GM18951 (cell line): ENCODE results near the gene DLEC1.

Source experiments
- POLR2A ChIP-seq: IDR thresholded peaks from 4 replicates; pipeline ENCODE4 v1.6.1; 2011; ENCODE audit warnings: mild to moderate bottlenecking; ENCODE audit not compliant: insufficient read length, insufficient read depth; ENCODE audit errors: extremely low read depth
- in situ Hi-C: fragments of 300-500 bp; cut with MboI; formaldehyde crosslinking; loops from one replicate; pipeline ENCODE4 v1.12.0; 2022; ENCODE audit warnings: low sequenced_read_pairs, mixed read lengths, inconsistent platforms; ENCODE audit not compliant: unreplicated experiment

The DLEC1 gene

GRCh38 chr3:37996785-37997301, 42.2 kb upstream of the DLEC1 start:
- no peak for TF ChIP-seq POLR2A
- in situ Hi-C loops, result no loop called here

DNA sequence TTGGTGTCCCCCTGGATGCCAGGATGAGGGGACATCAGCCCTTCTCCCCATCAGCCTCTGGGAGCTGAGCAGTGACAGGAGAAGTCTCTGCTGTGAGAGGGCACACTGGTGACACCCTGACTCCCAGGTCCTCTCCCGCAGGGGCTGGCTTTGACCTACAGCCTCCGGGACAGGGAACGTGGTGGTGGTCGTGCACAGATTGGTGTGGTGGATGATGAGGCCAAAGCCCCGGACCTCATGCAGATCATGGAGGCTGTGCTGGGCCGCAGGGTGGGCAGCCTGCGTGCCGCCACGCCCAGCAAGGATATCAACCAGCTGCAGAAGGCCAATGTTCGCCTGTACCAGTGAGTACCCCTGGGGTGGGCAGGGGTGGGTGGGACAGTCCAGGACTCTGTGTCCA, 41.7 kb upstream of the DLEC1 start:
- no peak for TF ChIP-seq POLR2A
- in situ Hi-C loops, result no loop called here

DNA sequence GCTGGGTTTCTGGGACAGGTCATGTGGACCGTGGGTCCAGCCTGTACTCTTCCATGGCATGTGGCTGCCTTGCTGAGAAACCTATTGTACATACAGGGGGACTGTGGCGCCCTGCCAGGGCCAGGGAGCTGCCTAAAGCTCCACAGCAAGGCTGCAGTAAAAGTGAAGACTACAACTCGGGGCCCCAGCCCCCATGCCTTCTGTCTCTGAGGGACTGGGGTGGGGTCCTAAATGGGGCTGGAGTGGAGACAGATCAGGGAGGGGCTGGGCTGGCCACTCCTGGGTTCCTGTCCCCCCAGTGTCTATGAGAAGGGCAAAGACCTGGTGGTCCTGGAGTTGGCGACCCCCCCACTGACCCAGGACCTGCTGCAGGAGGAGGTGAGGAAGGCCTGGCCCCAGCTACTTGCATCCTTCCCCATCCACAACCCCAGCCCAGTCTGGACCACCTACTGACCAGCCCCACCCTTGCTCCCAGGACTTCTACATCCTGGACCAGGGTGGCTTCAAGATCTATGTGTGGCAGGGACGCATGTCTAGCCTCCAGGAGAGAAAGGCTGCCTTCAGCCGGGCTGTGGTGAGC, 41.1 kb upstream of the DLEC1 start:
- TF ChIP-seq POLR2A, result no peak
- in situ Hi-C loops, result no loop called here

DNA sequence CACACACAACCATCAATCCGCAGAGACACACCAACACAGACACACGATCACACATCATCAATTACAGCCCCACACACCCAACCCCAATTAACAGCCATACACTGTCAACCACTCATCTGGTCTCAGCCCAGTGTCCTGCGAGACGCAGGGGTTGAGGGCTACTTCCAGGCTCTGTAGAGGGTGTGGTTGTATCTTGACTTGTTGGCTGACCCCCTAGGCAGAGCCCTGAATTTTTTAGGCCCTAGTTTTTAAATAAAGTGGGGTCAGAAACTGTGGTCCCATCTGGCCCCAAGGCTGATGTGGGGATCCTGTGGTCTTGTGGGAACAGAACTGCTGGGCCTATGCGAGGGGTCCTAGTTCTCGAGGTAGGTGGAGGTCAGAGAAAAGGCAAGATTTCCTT, 39.2 kb upstream of the DLEC1 start:
- TF ChIP-seq POLR2A, result no peak
- in situ Hi-C loops, result no loop called here

- no peak for TF ChIP-seq POLR2A
- in situ Hi-C loops, result no loop called here
Observed at GRCh38 chr3:38000242-38000916, 38.6 kb upstream of the DLEC1 start.

DNA sequence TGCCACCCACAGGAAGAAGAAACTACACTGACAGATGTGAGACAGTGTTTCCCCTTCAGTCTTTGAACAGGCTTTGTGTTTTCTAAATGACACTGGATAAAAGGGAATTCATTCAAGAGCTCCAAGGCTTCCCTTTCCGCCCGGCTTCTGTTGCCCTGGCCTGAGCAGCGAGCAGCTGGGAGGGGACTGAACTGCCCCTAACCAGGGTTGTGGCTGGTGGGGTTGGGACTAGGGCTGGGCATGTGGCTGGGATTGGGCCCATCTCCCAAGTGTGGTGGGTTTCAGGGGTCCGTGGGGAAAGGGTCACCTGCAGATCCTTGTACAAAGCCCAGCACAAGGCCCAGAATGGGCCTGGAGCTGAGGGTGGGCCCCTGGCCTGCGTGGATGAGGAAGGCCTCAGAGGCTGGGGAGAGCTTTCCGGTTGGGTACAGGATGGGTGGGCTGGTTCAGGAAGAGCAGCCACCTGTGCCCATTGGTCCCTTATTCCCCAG, 38.0 kb upstream of the DLEC1 start:
- in situ Hi-C loops, result no loop called here
- no peak for TF ChIP-seq POLR2A

DNA sequence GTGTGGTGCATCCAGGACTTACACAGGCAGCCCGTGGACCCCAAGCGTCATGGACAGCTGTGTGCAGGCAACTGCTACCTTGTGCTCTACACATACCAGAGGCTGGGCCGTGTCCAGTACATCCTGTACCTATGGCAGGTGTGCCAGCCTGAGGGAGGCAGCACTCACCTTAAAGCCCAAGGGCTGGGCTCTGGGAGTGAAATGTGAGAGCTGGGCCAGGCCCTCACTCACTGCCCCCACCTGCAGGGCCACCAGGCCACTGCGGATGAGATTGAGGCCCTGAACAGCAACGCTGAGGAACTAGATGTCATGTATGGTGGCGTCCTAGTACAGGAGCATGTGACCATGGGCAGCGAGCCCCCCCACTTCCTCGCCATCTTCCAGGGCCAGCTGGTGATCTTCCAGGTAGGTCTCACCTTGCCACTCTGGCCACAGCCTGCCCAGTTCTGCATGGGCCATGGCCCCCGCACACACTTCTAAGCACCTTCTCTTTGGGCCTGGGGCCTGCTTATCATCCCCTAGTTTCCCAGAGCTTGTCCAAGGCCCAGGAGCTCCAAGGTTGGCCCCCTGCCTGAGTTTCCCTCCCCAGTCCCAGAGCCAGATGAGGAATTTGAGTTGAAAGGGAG, 37.4 kb upstream of the DLEC1 start:
- TF ChIP-seq POLR2A, result no peak
- in situ Hi-C loops, result no loop called here

- no peak for TF ChIP-seq POLR2A
- in situ Hi-C loops, result no loop called here
Observed at GRCh38 chr3:38002291-38002876, 36.6 kb upstream of the DLEC1 start.

DNA sequence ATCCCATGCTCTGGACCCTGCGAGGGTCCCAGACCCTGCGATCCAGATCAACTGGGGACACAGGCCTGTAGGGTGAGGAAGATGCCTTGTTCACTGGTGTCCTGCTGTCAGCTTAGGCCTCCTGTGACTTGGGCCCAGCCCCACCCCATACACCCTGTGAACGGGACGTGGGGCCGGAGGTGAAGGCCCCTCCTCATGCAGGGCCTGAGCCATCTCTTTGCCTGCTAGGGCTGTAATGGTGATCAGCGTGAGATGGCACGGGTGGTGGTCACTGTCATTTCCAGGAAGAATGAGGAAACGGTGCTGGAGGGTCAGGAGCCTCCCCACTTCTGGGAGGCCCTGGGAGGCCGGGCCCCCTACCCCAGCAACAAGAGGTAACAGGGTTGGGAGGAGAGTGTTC, 36.1 kb upstream of the DLEC1 start:
- TF ChIP-seq POLR2A, result no peak
- in situ Hi-C loops, result no loop called here

- in situ Hi-C loops, result no loop called here
- no peak for TF ChIP-seq POLR2A
Observed at GRCh38 chr3:38003371-38003816, 35.6 kb upstream of the DLEC1 start.

- in situ Hi-C loops, result no loop called here
- no peak for TF ChIP-seq POLR2A
Observed at GRCh38 chr3:38003817-38004414, 35.1 kb upstream of the DLEC1 start.

DNA sequence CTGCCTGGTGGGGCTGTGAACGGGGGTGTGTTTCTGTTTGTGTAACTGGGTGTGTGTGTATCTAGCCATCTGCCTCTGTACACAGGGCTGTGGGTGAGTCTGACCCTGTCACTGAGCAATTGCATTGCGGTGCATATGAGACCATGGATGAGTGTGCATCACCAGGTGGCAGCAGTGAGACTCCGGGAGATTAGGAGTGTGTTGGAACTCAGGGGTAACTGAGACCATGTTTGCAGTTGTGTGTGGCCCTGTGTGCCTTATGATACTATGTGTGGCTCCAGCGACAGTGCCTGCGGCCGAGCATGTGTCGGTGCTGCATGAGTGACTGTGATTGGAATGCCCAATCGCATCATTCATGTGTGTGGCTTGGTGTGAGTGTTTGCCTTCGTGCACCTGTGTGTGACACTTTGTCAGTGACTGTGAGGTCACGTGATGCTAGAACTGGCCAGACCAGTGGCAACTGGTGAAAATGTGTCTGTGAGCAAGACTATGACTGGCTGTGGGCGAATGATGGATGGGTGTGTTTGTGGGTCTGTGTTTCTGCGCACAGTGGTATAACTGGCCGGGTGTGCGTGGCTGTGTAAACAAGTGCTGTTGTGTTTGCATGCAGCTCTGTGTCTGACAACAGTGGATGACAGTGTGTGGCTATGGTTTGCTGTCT, 34.5 kb upstream of the DLEC1 start:
- no peak for TF ChIP-seq POLR2A
- in situ Hi-C loops, result no loop called here
